Neutrophil (primary cell): ENCODE data around the gene PARD3.

Experiments
- H3K27ac ChIP-seq: fragments of 200-600 bp; sonication (generic); 2 replicates; pipeline ENCODE4 v1.5.1; 2016; ENCODE audit warnings: mild to moderate bottlenecking, moderate library complexity
- H3K27me3 ChIP-seq: fragments of 200-600 bp; sonication (generic); 2 replicates; pipeline ENCODE4 v1.6.0; 2016; ENCODE audit warnings: mild to moderate bottlenecking
- H3K36me3 ChIP-seq: fragments of 200-600 bp; sonication (generic); 2 replicates; pipeline ENCODE4 v1.5.1; 2017
- H3K4me1 ChIP-seq, 2 experiments: fragments of 200-600 bp in 1 of 2; sonication (generic) in 1 of 2; 1 replicate in 1 of 2; 2 replicates in 1 of 2; pipeline versions ENCODE4 v1.5.1 to v1.6.1; 2013 to 2016; ENCODE audit warnings: low read depth in 1 of 2, low read length in 1 of 2, mild to moderate bottlenecking in 1 of 2, moderate library complexity in 1 of 2; ENCODE audit not compliant: control insufficient read depth in 1 of 2, insufficient read depth in 1 of 2
- H3K4me3 ChIP-seq, 2 experiments: fragments of 200-600 bp in 1 of 2; sonication (generic) in 1 of 2; 1 replicate in 1 of 2; 2 replicates in 1 of 2; pipeline ENCODE4 v1.5.1; 2013 to 2016; ENCODE audit warnings: low read depth in 1 of 2, low read length in 1 of 2, mild to moderate bottlenecking in 1 of 2, moderate library complexity in 1 of 2
- H3K9me3 ChIP-seq: fragments of 200-600 bp; sonication (generic); 2 replicates; pipeline ENCODE4 v1.5.1; 2016
- CTCF ChIP-seq: fragments of 200-600 bp; sonication (generic); IDR thresholded peaks from 2 replicates; pipeline ENCODE4 v1.5.1; 2016; ENCODE audit warnings: antibody characterized with exemption

PARD3 gene

GRCh38 chr10:34776090-34776690, 38.9 kb downstream of the PARD3 start:
- Histone ChIP-seq H3K27ac (no peak overlapping the region), H3K36me3 (no peaks in the 10 kb centered on the region), H3K9me3 (no peaks in the 10 kb centered on the region)

DNA sequence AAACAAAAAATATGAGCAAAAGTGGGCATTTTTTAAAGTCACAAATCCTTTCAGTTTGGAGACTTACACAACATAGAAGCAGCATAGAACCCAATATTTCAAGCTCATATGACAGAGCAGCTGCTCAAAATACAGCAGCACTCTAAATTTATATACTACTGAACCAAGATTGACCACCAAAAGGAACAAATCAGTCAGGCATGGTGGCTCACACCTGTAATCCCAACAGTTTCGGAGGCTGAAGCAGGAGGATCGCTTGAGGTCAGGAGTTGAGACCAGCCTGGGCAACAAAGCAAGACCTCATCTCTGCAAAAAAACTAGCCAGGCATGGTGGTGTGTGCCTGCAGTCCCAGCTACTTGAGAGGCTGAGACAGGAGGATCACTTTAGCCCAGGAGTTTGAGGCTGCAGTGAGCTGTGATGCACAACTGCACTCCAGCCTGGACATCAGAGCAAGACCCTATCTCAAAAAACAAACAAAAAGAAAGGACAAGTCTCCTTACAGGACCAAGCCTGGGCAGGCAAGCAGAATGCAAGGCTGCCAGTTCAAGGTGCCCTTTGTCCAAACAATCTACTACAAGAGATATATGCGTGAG, 40.0 kb downstream of the PARD3 start:
- H3K27ac ChIP-seq, result no peak overlapping the region
- H3K4me3 ChIP-seq, result no peak overlapping the region
- peaks cover 5% of the 10 kb centered on the region for H3K27me3 ChIP-seq
- TF ChIP-seq CTCF, result no peak
- H3K36me3 ChIP-seq, result no peaks in the 10 kb centered on the region
- H3K4me1 ChIP-seq, result no peaks in the 10 kb centered on the region
- no peaks in the 10 kb centered on the region for H3K9me3 ChIP-seq

More at GRCh38 chr10:34776090-34776690, 38.9 kb downstream of the PARD3 start:
- no peak overlapping the region for H3K4me3 ChIP-seq
- peaks cover 15% of the 10 kb centered on the region for H3K27me3 ChIP-seq
- no peaks in the 10 kb centered on the region for H3K4me1 ChIP-seq
- no peak for TF ChIP-seq CTCF

GRCh38 chr10:34773636-34774630, 41.2 kb downstream of the PARD3 start:
- no peak overlapping the region for H3K4me3 ChIP-seq
- H3K4me1 ChIP-seq, result no peaks in the 10 kb centered on the region
- no peaks in the 10 kb centered on the region for H3K36me3 ChIP-seq
- no peaks in the 10 kb centered on the region for H3K27me3 ChIP-seq
- H3K9me3 ChIP-seq, result no peaks in the 10 kb centered on the region
- no peak for TF ChIP-seq CTCF
- no peak overlapping the region for H3K27ac ChIP-seq

GRCh38 chr10:34771525-34771924, 43.6 kb downstream of the PARD3 start:
- no peaks in the 10 kb centered on the region for H3K27me3 ChIP-seq
- TF ChIP-seq CTCF, result no peak
- no peaks in the 10 kb centered on the region for H3K36me3 ChIP-seq
- no peak overlapping the region for H3K27ac ChIP-seq
- no peaks in the 10 kb centered on the region for H3K4me1 ChIP-seq
- H3K4me3 ChIP-seq, result no peak overlapping the region
- H3K9me3 ChIP-seq, result no peaks in the 10 kb centered on the region

GRCh38 chr10:34771106-34771505, 44.0 kb downstream of the PARD3 start:
- no peak for TF ChIP-seq CTCF
- no peak overlapping the region for H3K27ac ChIP-seq
- H3K4me3 ChIP-seq, result no peak overlapping the region
- no peaks in the 10 kb centered on the region for H3K9me3 ChIP-seq
- no peaks in the 10 kb centered on the region for H3K27me3 ChIP-seq
- H3K36me3 ChIP-seq, result no peaks in the 10 kb centered on the region
- no peaks in the 10 kb centered on the region for H3K4me1 ChIP-seq
